ENCODE data around the gene DCBLD1. TPM values are rescaled to one million over a fixed set of nuclear protein-coding genes. Genes with fewer than 3 reads are reported as not detected.

Gene DCBLD1
- total RNA-seq, 1 donor from 2014 or later, result 0.31 TPM

GRCh38 chr6:117553142-117553541, 70.7 kb downstream of the DCBLD1 start:
- intact Hi-C loops (cut with micrococcal nuclease), result no loop called here
- H3K9me3 Mint-ChIP-seq, result no peaks in the 10 kb centered on the region
- no peak overlapping the region for H3K4me3 Mint-ChIP-seq
- no peak for TF ChIP-seq CTCF (IDR thresholded peaks at IDR 0.05)
- DNase-seq (no peak), ATAC-seq (ENCODE audit: low read depth) (no peak)
- ChIA-PET POLR2A (no interaction called here), CTCF (interaction anchor here (1.3 kb wide), 1 partner anchor 11 kb away, joined by 5 read pairs; no protein-coding TSS in a partner anchor)
- peaks cover 14% of the 10 kb centered on the region for H3K4me1 Mint-ChIP-seq
- peaks cover 6% of the 10 kb centered on the region for H3K27me3 Mint-ChIP-seq
- H3K36me3 Mint-ChIP-seq (ENCODE audit: low read depth), result no peaks in the 10 kb centered on the region
- H3K27ac Mint-ChIP-seq, result no peak overlapping the region

- intact Hi-C loops (cut with micrococcal nuclease), result no loop called here
- DNase-seq, result no peak
- no peak overlapping the region for H3K27ac Mint-ChIP-seq
- H3K27me3 Mint-ChIP-seq, result peaks cover 2% of the 10 kb centered on the region
- no peak overlapping the region for H3K4me3 Mint-ChIP-seq
- H3K9me3 Mint-ChIP-seq, result no peaks in the 10 kb centered on the region
- H3K36me3 Mint-ChIP-seq (ENCODE audit: low read depth), result peaks cover 2% of the 10 kb centered on the region
- ChIA-PET CTCF (interaction anchor here (0.8 to 5.0 kb wide), 5 partner anchors 13 to 105 kb away, joined by 3 to 45 read pairs (median 4); no protein-coding TSS in a partner anchor), POLR2A (no interaction called here)
- peaks cover 2% of the 10 kb centered on the region for H3K4me1 Mint-ChIP-seq
- no peak for ATAC-seq (ENCODE audit: low read depth)
- no peak for TF ChIP-seq CTCF (IDR thresholded peaks at IDR 0.05)
These were observed 72.9 kb downstream of the DCBLD1 start for GRCh38 chr6:117555262-117555849.

GRCh38 chr6:117555882-117556498, 73.5 kb downstream of the DCBLD1 start:
- H3K36me3 Mint-ChIP-seq (ENCODE audit: low read depth), result peaks cover 7% of the 10 kb centered on the region
- ATAC-seq (ENCODE audit: low read depth), result peak; percentile 45
- H3K27me3 Mint-ChIP-seq, result peaks cover 2% of the 10 kb centered on the region
- H3K4me1 Mint-ChIP-seq, result peaks cover 2% of the 10 kb centered on the region
- no peaks in the 10 kb centered on the region for H3K9me3 Mint-ChIP-seq
- no peak overlapping the region for H3K27ac Mint-ChIP-seq
- ChIA-PET POLR2A (no interaction called here), CTCF (interaction anchor here (0.8 to 5.0 kb wide), 4 partner anchors 30 to 106 kb away, joined by 3 to 45 read pairs (median 4); no protein-coding TSS in a partner anchor)
- intact Hi-C loops (cut with micrococcal nuclease), result loop anchor here (1.0 kb wide), 5 partner anchors 49 to 210 kb away; no protein-coding TSS in a partner anchor
- peak; percentile 82 for TF ChIP-seq CTCF (IDR thresholded peaks at IDR 0.05)
- no peak for DNase-seq
- no peak overlapping the region for H3K4me3 Mint-ChIP-seq

- no peak for TF ChIP-seq CTCF (IDR thresholded peaks at IDR 0.05)
- ATAC-seq (ENCODE audit: low read depth) (no peak), DNase-seq (no peak)
- intact Hi-C loops (cut with micrococcal nuclease), result no loop called here
- no peak overlapping the region for H3K4me3 Mint-ChIP-seq
- H3K36me3 Mint-ChIP-seq (ENCODE audit: low read depth), result peaks cover 23% of the 10 kb centered on the region
- POLR2A ChIA-PET, result no interaction called here
- H3K27me3 Mint-ChIP-seq, result peaks cover 2% of the 10 kb centered on the region
- CTCF ChIA-PET, result interaction anchor here (1.0 to 5.0 kb wide), 2 partner anchors 12 to 108 kb away, joined by 3 to 45 read pairs; no protein-coding TSS in a partner anchor
- H3K9me3 Mint-ChIP-seq, result no peaks in the 10 kb centered on the region
- no peak overlapping the region for H3K27ac Mint-ChIP-seq
- H3K4me1 Mint-ChIP-seq, result peaks cover 2% of the 10 kb centered on the region
These were observed 75.5 kb downstream of the DCBLD1 start for GRCh38 chr6:117557951-117558350.

- ChIA-PET CTCF (interaction anchor here (1.1 to 5.0 kb wide), 2 partner anchors 109 kb away, joined by 6 to 45 read pairs; no protein-coding TSS in a partner anchor), POLR2A (no interaction called here)
- H3K9me3 Mint-ChIP-seq, result no peaks in the 10 kb centered on the region
- ATAC-seq (ENCODE audit: low read depth), result no peak
- peaks cover 2% of the 10 kb centered on the region for H3K4me1 Mint-ChIP-seq
- intact Hi-C loops (cut with micrococcal nuclease), result no loop called here
- H3K27me3 Mint-ChIP-seq, result peaks cover 2% of the 10 kb centered on the region
- no peak for TF ChIP-seq CTCF (IDR thresholded peaks at IDR 0.05)
- H3K36me3 Mint-ChIP-seq (ENCODE audit: low read depth), result peaks cover 28% of the 10 kb centered on the region
- no peak overlapping the region for H3K27ac Mint-ChIP-seq
- H3K4me3 Mint-ChIP-seq, result no peak overlapping the region
- no peak for DNase-seq
These were observed 76.3 kb downstream of the DCBLD1 start for GRCh38 chr6:117558818-117559217.

Data from activated B cell treated with CpG ODN at 0.5 μM for 24 hours (primary cell).